ENCODE measurements around the gene OSMR. TPM values are rescaled to one million over a fixed set of nuclear protein-coding genes. Genes with fewer than 3 reads are reported as not detected.

The OSMR gene
- total and polyA plus RNA-seq, 2 donors (not counting 3 experiments of a cell fraction or from before 2014, with no cell fraction given) = 6.1 to 19.7 TPM

DNA sequence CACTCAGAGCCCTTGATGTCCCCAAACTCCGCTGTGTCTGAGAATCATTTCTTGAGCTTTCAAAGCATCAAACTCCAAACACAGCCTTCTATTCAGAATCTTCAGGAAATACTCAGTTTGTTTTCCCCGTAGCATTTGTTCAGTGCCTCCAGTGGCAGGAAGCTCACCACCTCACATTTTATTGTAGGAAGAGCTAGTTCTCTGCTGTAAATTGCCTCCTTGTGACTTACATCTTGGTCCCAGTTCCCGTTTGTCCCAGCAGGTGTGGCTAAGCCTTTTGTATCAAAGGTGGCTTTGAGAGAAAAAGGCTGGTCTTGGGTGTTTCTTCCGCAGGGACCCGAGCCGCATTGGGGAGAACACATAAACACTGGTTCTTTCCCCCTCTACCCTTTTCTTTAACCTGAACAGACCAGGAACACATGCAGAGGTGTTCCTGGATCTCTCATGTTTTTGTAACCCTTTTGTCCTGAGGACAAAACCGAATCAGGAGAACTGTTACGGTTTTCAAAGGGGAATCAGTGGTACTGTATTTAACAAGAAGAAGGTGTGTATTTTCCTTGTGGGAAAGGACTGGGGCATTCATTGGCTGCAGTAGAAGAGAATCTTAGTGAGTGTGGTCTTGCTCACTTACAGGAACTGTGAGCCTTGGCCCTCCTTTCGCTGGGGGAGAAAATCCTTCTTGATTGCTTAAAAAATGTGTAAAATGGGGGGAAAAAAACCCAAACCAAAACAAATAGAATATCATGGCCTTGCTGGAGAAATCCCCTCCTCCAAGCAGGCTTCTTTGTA, 1.9 kb downstream of the OSMR start:
- ChIA-PET CTCF (interaction anchor here (0.7 to 3.3 kb wide), 9 partner anchors 10 to 427 kb away, joined by 3 to 13 read pairs (median 7); no protein-coding TSS in a partner anchor), POLR2A (no interaction called here)
- Histone ChIP-seq H3K9me1 (replicated peaks; ENCODE audit: control insufficient read depth, extremely low read depth, insufficient read depth, low read length) (no peaks in the 10 kb centered on the region), H2AFZ (ENCODE audit: low read depth, low read length) (no peak overlapping the region), H3K4me3 (replicated peaks in 1 of 3; ENCODE audit: insufficient read depth in 1 of 3, low read depth in 1 of 3, low read length in 3 of 3) (no peak overlapping the region), H3K79me2 (ENCODE audit: control insufficient read depth, insufficient read depth, low read length) (no peaks in the 10 kb centered on the region), H3K36me3 (ENCODE audit: control insufficient read depth in 2 of 2, extremely low read depth in 1 of 2, insufficient read depth in 2 of 2, low read length in 2 of 2) (no peaks in the 10 kb centered on the region), H3K27ac (ENCODE audit: insufficient read depth, low read depth, low read length) (no peak overlapping the region), H4K20me1 (replicated peaks; ENCODE audit: control insufficient read depth, extremely low read depth, insufficient read depth, low read length) (no peaks in the 10 kb centered on the region), H3K9me3 (replicated peaks; ENCODE audit: control insufficient read depth, insufficient read depth, low read length) (no peaks in the 10 kb centered on the region), H3K9ac (replicated peaks; ENCODE audit: extremely low read depth, insufficient read depth, low read length) (no peak overlapping the region), H3K27me3 (ENCODE audit: control insufficient read depth in 2 of 2, insufficient read depth in 2 of 2, low read length in 2 of 2) (peaks cover 3 to 6% of the 10 kb centered on the region in 2 experiments), H3K4me1 (ENCODE audit: control insufficient read depth, extremely low read depth, insufficient read depth, low read length) (peaks cover 7% of the 10 kb centered on the region), H3K4me2 (ENCODE audit: insufficient read depth, low read length) (no peak overlapping the region)
- TF ChIP-seq MYC (IDR thresholded peaks at IDR 0.05; ENCODE audit: low read depth, low read length) = no peak
- TF ChIP-seq POLR2AphosphoS5 (IDR thresholded peaks at IDR 0.05; ENCODE audit: insufficient read depth, low read depth, low read length) = no peak
- no peak for TF ChIP-seq JUN (IDR thresholded peaks at IDR 0.05; ENCODE audit: borderline replicate concordance, insufficient read depth, insufficient read length, low read depth)
- no peak for TF ChIP-seq GATA2 (IDR thresholded peaks at IDR 0.05; ENCODE audit: insufficient read depth, insufficient read length, low read depth, low read length)
- no peak for TF ChIP-seq FOS (IDR thresholded peaks at IDR 0.05; ENCODE audit: borderline replicate concordance, insufficient read depth, low read length)
- TF ChIP-seq POLR2A (IDR thresholded peaks at IDR 0.05; ENCODE audit: low read depth, low read length) = no peak
- TF ChIP-seq EZH2 (IDR thresholded peaks at IDR 0.05; ENCODE audit: borderline replicate concordance, low read depth, low read length, severe bottlenecking) = no peak
- TF ChIP-seq, protein P1, sequence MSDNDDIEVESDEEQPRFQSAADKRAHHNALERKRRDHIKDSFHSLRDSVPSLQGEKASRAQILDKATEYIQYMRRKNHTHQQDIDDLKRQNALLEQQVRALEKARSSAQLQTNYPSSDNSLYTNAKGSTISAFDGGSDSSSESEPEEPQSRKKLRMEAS (IDR thresholded peaks at IDR 0.05; ENCODE audit: insufficient read depth, insufficient read length) = no peak
- TF ChIP-seq, protein P2, sequence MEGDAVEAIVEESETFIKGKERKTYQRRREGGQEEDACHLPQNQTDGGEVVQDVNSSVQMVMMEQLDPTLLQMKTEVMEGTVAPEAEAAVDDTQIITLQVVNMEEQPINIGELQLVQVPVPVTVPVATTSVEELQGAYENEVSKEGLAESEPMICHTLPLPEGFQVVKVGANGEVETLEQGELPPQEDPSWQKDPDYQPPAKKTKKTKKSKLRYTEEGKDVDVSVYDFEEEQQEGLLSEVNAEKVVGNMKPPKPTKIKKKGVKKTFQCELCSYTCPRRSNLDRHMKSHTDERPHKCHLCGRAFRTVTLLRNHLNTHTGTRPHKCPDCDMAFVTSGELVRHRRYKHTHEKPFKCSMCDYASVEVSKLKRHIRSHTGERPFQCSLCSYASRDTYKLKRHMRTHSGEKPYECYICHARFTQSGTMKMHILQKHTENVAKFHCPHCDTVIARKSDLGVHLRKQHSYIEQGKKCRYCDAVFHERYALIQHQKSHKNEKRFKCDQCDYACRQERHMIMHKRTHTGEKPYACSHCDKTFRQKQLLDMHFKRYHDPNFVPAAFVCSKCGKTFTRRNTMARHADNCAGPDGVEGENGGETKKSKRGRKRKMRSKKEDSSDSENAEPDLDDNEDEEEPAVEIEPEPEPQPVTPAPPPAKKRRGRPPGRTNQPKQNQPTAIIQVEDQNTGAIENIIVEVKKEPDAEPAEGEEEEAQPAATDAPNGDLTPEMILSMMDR (IDR thresholded peaks at IDR 0.05; ENCODE audit: extremely low read depth in 1 of 2, insufficient read depth in 1 of 2, low read depth in 1 of 2, low read length in 2 of 2) = no peak
- intact Hi-C loops (cut with micrococcal nuclease) = loop anchor here (1.0 to 10.0 kb wide), 2 partner anchors 291 to 437 kb away; partner anchors contain the start of gene LIFR
- dilution Hi-C loops (cut with MboI; ENCODE audit: extremely low pct_ligation_motif_present, low sequenced_read_pairs) = no loop called here
- no peak for FAIRE-seq
- no peak for DNase-seq (ENCODE audit: low read depth, low spot score)
- no TSS peak for BruUV-seq (replicated peaks)
